OCI-LY1 (cell line): ENCODE results near the gene MAN2B2.

Experiments used
- H2AFZ ChIP-seq: fragments of 200-600 bp; sonication (generic), shearing (Covaris generic); 2 replicates; pipeline ENCODE4 v1.6.0; 2014; ENCODE audit warnings: antibody characterized with exemption, mild to moderate bottlenecking, low read length
- H3F3A ChIP-seq: fragments of 200-600 bp; sonication (generic), shearing (Covaris generic); 2 replicates; pipeline ENCODE4 v1.6.0; 2014; ENCODE audit warnings: mild to moderate bottlenecking, antibody characterized with exemption, low read length, moderate library complexity; ENCODE audit not compliant: insufficient read depth
- H3K27ac ChIP-seq: fragments of 200-600 bp; sonication (generic); 2 replicates; pipeline ENCODE4 v1.5.1; 2014; ENCODE audit warnings: low read length, mixed run types, mild to moderate bottlenecking, low read depth; ENCODE audit not compliant: poor library complexity, severe bottlenecking
- H3K27me3 ChIP-seq: fragments of 200-600 bp; sonication (generic); 2 replicates; pipeline ENCODE4 v1.6.0; 2014; ENCODE audit warnings: antibody characterized with exemption, mild to moderate bottlenecking, low read length, moderate library complexity; ENCODE audit not compliant: insufficient read depth
- H3K36me3 ChIP-seq: fragments of 200-600 bp; sonication (generic); 2 replicates; pipeline ENCODE4 v1.6.1; 2014; ENCODE audit warnings: mild to moderate bottlenecking, antibody characterized with exemption, low read length, moderate library complexity, mixed read lengths; ENCODE audit not compliant: insufficient read depth
- H3K4me1 ChIP-seq: fragments of 200-600 bp; sonication (generic); 2 replicates; pipeline ENCODE4 v1.5.1; 2014; ENCODE audit warnings: mild to moderate bottlenecking, low read length, moderate library complexity; ENCODE audit not compliant: insufficient read depth, severe bottlenecking
- H3K4me2 ChIP-seq: fragments of 200-600 bp; sonication (generic), shearing (Covaris generic); 2 replicates; pipeline ENCODE4 v1.6.1; 2014; ENCODE audit warnings: low read length
- H3K4me3 ChIP-seq: fragments of 200-600 bp; sonication (generic); 2 replicates; pipeline ENCODE4 v1.5.1; 2014; ENCODE audit warnings: low read length, low read depth, mild to moderate bottlenecking, mixed read lengths; ENCODE audit not compliant: poor library complexity, severe bottlenecking
- H3K79me2 ChIP-seq: fragments of 200-600 bp; shearing (Covaris generic); 2 replicates; pipeline ENCODE4 v1.6.1; 2016; ENCODE audit warnings: mixed run types, low read length, mixed read lengths; ENCODE audit not compliant: insufficient read depth
- H3K9ac ChIP-seq: fragments of 200-600 bp; sonication (generic), shearing (Covaris generic); 2 replicates; pipeline ENCODE4 v1.6.1; 2014; ENCODE audit warnings: mild to moderate bottlenecking, low read length, mixed read lengths
- H3K9me2 ChIP-seq: fragments of 200-600 bp; sonication (generic), shearing (Covaris generic); 2 replicates; pipeline ENCODE4 v1.6.1; 2014; ENCODE audit warnings: low read depth, mild to moderate bottlenecking, low read length, mixed read lengths
- H3K9me3 ChIP-seq: fragments of 200-600 bp; shearing (Covaris generic); 2 replicates; pipeline ENCODE4 v1.6.1; 2014; ENCODE audit warnings: low read length, mixed read lengths
- H4K20me1 ChIP-seq: fragments of 200-600 bp; sonication (generic), shearing (Covaris generic); 2 replicates; pipeline ENCODE4 v1.6.0; 2016; ENCODE audit warnings: mild to moderate bottlenecking, low read length; ENCODE audit not compliant: insufficient read depth
- EZH2 ChIP-seq: fragments of 200-600 bp; sonication (generic), shearing (Covaris generic); IDR thresholded peaks from 2 replicates; pipeline ENCODE4 v1.8.0; 2017; ENCODE audit warnings: borderline replicate concordance, mixed run types, mild to moderate bottlenecking, antibody characterized with exemption, low read length, moderate library complexity, mixed read lengths
- TF ChIP-seq, protein P1 (sequence below): fragments of 200-600 bp; sonication (generic), shearing (Covaris generic); IDR thresholded peaks from 2 replicates; pipeline ENCODE4 v1.5.1; 2017; ENCODE audit warnings: mild to moderate bottlenecking, antibody characterized with exemption, low read length, moderate library complexity, mixed read lengths

The MAN2B2 gene

DNA sequence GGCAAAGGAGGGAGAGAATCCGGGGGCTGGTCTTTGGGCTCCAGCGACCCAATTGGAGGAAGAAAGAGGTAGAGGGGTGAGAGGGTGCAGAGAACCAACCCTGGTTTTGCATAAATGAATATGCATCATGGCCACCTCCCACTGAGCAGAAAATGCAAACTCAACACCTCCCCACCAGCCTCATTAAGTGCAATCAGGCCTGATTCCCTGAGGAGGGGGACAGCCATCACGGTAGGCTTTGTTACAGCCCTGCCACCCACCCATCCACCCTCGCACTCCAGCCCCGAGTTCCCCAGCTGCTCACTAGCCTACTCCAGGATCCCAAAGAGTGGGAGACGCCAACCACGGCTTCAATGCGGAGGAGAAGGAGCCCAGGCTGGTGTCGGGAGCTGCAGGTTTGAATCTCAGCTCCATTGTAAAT is 48.3 kb upstream of the MAN2B2 start:
- Histone ChIP-seq H3K4me2 (no peak overlapping the region), H3K9me2 (no peaks in the 10 kb centered on the region), H3K36me3 (no peaks in the 10 kb centered on the region), H4K20me1 (no peaks in the 10 kb centered on the region), H3K27ac (no peak overlapping the region), H3F3A (no peaks in the 10 kb centered on the region), H3K4me3 (no peak overlapping the region), H3K27me3 (no peaks in the 10 kb centered on the region), H2AFZ (no peak overlapping the region), H3K4me1 (no peaks in the 10 kb centered on the region), H3K79me2 (no peaks in the 10 kb centered on the region), H3K9me3 (no peaks in the 10 kb centered on the region), H3K9ac (no peak overlapping the region)
- TF ChIP-seq EZH2: no peak
- TF ChIP-seq, protein P1, sequence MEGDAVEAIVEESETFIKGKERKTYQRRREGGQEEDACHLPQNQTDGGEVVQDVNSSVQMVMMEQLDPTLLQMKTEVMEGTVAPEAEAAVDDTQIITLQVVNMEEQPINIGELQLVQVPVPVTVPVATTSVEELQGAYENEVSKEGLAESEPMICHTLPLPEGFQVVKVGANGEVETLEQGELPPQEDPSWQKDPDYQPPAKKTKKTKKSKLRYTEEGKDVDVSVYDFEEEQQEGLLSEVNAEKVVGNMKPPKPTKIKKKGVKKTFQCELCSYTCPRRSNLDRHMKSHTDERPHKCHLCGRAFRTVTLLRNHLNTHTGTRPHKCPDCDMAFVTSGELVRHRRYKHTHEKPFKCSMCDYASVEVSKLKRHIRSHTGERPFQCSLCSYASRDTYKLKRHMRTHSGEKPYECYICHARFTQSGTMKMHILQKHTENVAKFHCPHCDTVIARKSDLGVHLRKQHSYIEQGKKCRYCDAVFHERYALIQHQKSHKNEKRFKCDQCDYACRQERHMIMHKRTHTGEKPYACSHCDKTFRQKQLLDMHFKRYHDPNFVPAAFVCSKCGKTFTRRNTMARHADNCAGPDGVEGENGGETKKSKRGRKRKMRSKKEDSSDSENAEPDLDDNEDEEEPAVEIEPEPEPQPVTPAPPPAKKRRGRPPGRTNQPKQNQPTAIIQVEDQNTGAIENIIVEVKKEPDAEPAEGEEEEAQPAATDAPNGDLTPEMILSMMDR: no peak

DNA sequence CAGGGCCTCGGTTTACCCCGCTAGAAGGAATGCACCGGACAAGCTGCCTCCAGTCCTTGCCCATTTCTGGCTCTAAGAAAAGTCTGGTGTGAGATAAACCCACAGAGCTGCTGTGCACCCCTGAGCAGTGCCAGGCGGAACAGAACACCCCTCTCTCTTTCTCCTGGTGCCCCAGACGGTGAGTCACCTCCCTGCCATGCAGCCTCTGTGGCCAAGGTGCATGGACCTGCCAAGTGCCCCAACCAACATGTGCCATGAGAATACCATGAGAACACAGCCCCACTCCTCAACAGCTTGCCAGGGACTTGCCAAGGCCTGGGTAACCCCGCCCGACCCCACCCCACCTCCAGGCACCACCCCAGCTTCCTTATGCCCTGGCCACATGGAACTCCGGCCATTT is 47.7 kb upstream of the MAN2B2 start:
- no peak for TF ChIP-seq EZH2
- TF ChIP-seq, protein P1: no peak
- H2AFZ ChIP-seq: no peak overlapping the region
- H3K27me3 ChIP-seq: no peaks in the 10 kb centered on the region

DNA sequence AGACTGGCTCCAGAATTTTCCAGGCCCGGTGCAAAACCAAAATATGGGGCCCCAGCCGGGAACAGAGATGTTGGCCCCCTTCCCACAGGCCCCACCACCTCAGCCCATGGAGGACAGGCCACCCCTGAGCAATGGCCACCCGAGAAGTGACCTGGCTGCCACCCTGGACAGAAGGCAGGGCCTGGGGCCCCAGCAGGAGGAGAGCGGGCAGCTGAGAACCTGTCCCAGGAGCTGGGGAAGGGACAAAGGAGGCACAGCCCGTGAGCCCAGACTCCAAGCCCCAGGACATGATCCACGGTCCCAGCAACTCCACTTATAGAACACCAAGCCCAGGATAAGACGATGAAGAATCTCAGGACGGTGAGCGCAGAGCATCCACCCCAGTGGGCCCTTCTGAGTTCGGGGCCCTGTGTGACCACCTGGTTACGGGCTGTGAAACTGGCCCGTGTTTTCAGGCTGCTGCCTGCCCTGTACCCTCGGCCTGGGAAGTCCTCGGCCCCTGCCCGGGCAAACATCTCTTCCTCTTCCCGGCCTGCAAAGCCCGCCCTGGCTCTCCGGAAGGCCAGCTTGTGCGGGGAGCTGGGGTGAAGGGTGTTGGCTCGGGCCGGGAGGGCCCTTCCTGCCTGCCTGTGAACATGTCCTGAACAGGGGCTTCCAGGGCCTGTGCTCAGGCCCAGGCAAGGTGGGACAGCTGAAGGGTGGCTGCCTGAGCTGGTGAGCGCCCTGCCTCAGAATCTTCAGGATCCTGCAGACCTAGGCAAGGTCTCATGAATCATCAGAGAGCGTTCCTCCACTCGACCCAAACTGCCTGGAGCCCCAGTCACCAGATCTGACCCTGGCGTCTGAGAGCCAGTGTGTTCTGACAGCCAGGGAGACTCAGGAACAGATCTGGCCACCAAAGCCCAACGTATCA is 47.0 kb upstream of the MAN2B2 start:
- Histone ChIP-seq H3K36me3 (no peaks in the 10 kb centered on the region), H4K20me1 (no peaks in the 10 kb centered on the region), H2AFZ (no peak overlapping the region), H3F3A (no peaks in the 10 kb centered on the region), H3K79me2 (no peaks in the 10 kb centered on the region), H3K4me2 (no peak overlapping the region), H3K4me3 (no peak overlapping the region), H3K27me3 (no peaks in the 10 kb centered on the region), H3K27ac (no peak overlapping the region), H3K4me1 (no peaks in the 10 kb centered on the region), H3K9ac (no peak overlapping the region), H3K9me2 (no peaks in the 10 kb centered on the region), H3K9me3 (no peaks in the 10 kb centered on the region)
- no peak for TF ChIP-seq EZH2
- TF ChIP-seq, protein P1: no peak

More for the DNA sequence above, 47.7 kb upstream of the MAN2B2 start:
- Histone ChIP-seq H3K4me3 (no peak overlapping the region), H3K79me2 (no peaks in the 10 kb centered on the region), H4K20me1 (no peaks in the 10 kb centered on the region), H3K4me2 (no peak overlapping the region), H3K4me1 (no peaks in the 10 kb centered on the region), H3F3A (no peaks in the 10 kb centered on the region), H3K27ac (no peak overlapping the region), H3K9me2 (no peaks in the 10 kb centered on the region), H3K36me3 (no peaks in the 10 kb centered on the region), H3K9me3 (no peaks in the 10 kb centered on the region), H3K9ac (no peak overlapping the region)
